ENCODE data around the gene IRF4.

The IRF4 gene

DNA sequence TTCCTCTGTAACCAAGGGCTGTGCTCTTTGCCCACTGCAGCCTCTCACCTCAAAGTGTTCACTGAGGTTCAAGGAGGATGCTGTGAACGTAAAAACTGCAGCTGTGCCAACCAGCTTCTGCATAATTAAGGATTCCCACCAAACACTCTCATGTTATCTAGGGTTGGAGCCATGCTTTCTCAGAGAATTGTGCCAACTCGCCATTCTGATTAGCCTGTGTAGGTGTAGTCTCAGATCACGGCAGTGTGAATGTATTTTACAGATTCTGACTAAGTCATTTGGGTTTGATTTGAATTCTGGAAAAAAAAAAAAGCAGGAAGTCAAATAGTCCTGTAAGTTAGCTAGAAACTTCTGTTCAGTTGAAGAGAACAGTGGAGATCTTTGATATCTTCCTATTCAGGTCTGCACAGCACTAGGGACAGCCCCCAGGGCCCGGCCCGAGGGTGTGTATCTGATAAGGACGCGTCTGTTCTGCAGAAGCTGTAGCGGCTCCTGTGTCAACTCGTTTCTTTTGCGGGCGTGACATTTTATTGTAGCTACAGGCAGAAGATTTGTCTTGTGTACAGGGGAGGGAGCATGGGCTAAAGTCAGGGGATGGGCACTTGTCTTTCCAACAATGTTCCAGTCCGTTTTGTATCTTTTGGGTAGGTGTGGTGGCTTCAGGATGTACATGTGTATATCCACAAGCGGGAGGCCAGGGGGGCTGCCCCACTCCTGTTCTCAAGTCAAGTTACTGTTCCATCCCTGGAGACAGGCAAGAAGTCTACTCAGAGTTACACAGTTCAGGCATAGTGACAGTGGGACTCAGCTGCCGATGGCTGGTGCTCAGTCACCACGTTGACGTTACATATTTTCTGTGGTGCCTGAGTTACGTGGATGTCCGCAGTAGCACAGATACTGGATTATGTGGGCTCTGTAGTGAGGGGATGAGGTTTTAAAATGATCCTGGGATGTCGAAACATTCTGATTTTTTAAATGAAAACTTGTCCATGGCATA, 12.4 kb downstream of the IRF4 start:
- H3K4me2 ChIP-seq (ENCODE audit: low read depth, low read length, poor library complexity, severe bottlenecking) = no peak overlapping the region
- peaks cover 32% of the 10 kb centered on the region for H3K4me1 ChIP-seq (ENCODE audit: insufficient read depth, low read length, poor library complexity, severe bottlenecking)
- no peak overlapping the region for H2AFZ ChIP-seq (ENCODE audit: low read length)
- no peaks in the 10 kb centered on the region for H3K9me2 ChIP-seq (replicated peaks; ENCODE audit: low read depth, low read length)
- TF ChIP-seq EZH2phosphoT487 (IDR thresholded peaks at IDR 0.05; ENCODE audit: borderline replicate concordance) (no peak), CTCF (conservative IDR thresholded peaks at IDR 0.05; ENCODE audit: low read length) (no peak)
- H3K9me3 ChIP-seq (ENCODE audit: insufficient read depth, low read depth, low read length) = no peaks in the 10 kb centered on the region
- H3K9ac ChIP-seq (ENCODE audit: low read depth, low read length, poor library complexity, severe bottlenecking) = no peak overlapping the region
- H4K20me1 ChIP-seq (ENCODE audit: insufficient read depth, low read length, poor library complexity, severe bottlenecking) = no peaks in the 10 kb centered on the region
- H3F3A ChIP-seq (ENCODE audit: low read depth) = no peaks in the 10 kb centered on the region
- no peak overlapping the region for H3K4me3 ChIP-seq (ENCODE audit: low read length, poor library complexity, severe bottlenecking)
- no peaks in the 10 kb centered on the region for H3K27me3 ChIP-seq (ENCODE audit: insufficient read depth, low read length, poor library complexity, severe bottlenecking)
- no peaks in the 10 kb centered on the region for H3K36me3 ChIP-seq (ENCODE audit: insufficient read depth, low read length)
- no peaks in the 10 kb centered on the region for H3K79me2 ChIP-seq (ENCODE audit: insufficient read depth, low read length)

DNA sequence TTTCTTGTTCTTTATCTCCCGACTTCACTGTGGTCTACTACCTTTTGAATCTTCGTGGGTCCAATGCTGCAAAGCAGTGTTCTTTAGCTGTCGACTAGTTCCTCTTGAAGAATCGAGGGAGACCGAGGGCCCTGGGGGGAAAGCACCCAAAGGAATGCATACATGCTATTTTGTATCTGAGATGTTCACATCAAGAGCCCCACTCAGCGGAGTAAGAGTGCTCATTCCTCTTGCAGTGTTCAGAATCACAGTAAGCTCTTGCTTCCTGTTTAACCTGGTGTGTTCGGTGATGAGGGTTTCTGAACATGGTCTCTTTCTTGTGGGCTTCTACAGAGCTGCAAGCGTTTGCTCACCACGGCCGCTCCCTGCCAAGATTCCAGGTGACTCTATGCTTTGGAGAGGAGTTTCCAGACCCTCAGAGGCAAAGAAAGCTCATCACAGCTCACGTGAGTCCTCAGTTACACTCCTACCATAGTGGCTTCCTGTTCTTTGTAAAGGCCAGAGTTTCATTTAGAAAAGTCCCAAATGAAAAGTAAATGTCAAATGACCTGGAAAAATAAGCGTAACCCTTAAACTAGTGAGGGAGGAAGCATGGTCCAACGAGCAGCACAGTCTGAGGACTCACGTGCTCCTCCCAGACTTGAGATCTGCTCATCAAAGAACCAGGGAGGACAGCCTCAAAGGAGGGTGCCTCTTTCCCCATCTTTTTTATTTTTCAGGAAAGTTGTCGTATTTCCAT, 13.3 kb downstream of the IRF4 start:
- Histone ChIP-seq H3F3A (ENCODE audit: low read depth) (no peaks in the 10 kb centered on the region), H3K36me3 (ENCODE audit: insufficient read depth, low read length) (no peaks in the 10 kb centered on the region), H3K4me2 (ENCODE audit: low read depth, low read length, poor library complexity, severe bottlenecking) (peak overlapping the region; percentile 10), H3K9me3 (ENCODE audit: insufficient read depth, low read depth, low read length) (no peaks in the 10 kb centered on the region), H4K20me1 (ENCODE audit: insufficient read depth, low read length, poor library complexity, severe bottlenecking) (no peaks in the 10 kb centered on the region), H3K9me2 (replicated peaks; ENCODE audit: low read depth, low read length) (no peaks in the 10 kb centered on the region), H3K4me1 (ENCODE audit: insufficient read depth, low read length, poor library complexity, severe bottlenecking) (peaks cover 32% of the 10 kb centered on the region), H3K79me2 (ENCODE audit: insufficient read depth, low read length) (no peaks in the 10 kb centered on the region), H3K4me3 (ENCODE audit: low read length, poor library complexity, severe bottlenecking) (no peak overlapping the region), H3K27me3 (ENCODE audit: insufficient read depth, low read length, poor library complexity, severe bottlenecking) (no peaks in the 10 kb centered on the region), H2AFZ (ENCODE audit: low read length) (peak overlapping the region; percentile 52; the same call in 1 of the 2 replicates), H3K9ac (ENCODE audit: low read depth, low read length, poor library complexity, severe bottlenecking) (no peak overlapping the region)
- no peak for TF ChIP-seq EZH2phosphoT487 (IDR thresholded peaks at IDR 0.05; ENCODE audit: borderline replicate concordance)
- no peak for TF ChIP-seq CTCF (conservative IDR thresholded peaks at IDR 0.05; ENCODE audit: low read length)

DNA sequence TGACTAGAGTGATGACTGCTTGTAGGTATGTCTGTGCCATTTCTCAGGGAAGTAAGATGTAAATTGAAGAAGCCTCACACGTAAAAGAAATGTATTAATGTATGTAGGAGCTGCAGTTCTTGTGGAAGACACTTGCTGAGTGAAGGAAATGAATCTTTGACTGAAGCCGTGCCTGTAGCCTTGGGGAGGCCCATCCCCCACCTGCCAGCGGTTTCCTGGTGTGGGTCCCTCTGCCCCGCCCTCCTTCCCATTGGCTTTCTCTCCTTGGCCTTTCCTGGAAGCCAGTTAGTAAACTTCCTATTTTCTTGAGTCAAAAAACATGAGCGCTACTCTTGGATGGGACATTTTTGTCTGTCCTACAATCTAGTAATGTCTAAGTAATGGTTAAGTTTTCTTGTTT, 16.6 kb downstream of the IRF4 start:
- Histone ChIP-seq H4K20me1 (ENCODE audit: insufficient read depth, low read length, poor library complexity, severe bottlenecking) (no peaks in the 10 kb centered on the region), H2AFZ (ENCODE audit: low read length) (no peak overlapping the region), H3K4me2 (ENCODE audit: low read depth, low read length, poor library complexity, severe bottlenecking) (no peak overlapping the region), H3K9me2 (replicated peaks; ENCODE audit: low read depth, low read length) (no peaks in the 10 kb centered on the region), H3K27me3 (ENCODE audit: insufficient read depth, low read length, poor library complexity, severe bottlenecking) (no peaks in the 10 kb centered on the region), H3K4me3 (ENCODE audit: low read length, poor library complexity, severe bottlenecking) (no peak overlapping the region), H3K9ac (ENCODE audit: low read depth, low read length, poor library complexity, severe bottlenecking) (no peak overlapping the region), H3K36me3 (ENCODE audit: insufficient read depth, low read length) (no peaks in the 10 kb centered on the region), H3K9me3 (ENCODE audit: insufficient read depth, low read depth, low read length) (no peaks in the 10 kb centered on the region), H3K79me2 (ENCODE audit: insufficient read depth, low read length) (no peaks in the 10 kb centered on the region), H3K4me1 (ENCODE audit: insufficient read depth, low read length, poor library complexity, severe bottlenecking) (peaks cover 31% of the 10 kb centered on the region), H3F3A (ENCODE audit: low read depth) (no peaks in the 10 kb centered on the region)
- TF ChIP-seq CTCF (conservative IDR thresholded peaks at IDR 0.05; ENCODE audit: low read length) = no peak
- no peak for TF ChIP-seq EZH2phosphoT487 (IDR thresholded peaks at IDR 0.05; ENCODE audit: borderline replicate concordance)

All from Loucy (cell line).